ENCODE measurements around the gene GNB1L. TPM values are rescaled to one million over a fixed set of nuclear protein-coding genes. Genes with fewer than 3 reads are reported as not detected.
"Not testable (repeated sequence)": the region's sequence is repeated elsewhere in the genome, so short reads cannot be mapped to it uniquely, and the experiment has no call there.

Gene GNB1L
- polyA plus RNA-seq, 1 donor, result 4.4 TPM

DNA sequence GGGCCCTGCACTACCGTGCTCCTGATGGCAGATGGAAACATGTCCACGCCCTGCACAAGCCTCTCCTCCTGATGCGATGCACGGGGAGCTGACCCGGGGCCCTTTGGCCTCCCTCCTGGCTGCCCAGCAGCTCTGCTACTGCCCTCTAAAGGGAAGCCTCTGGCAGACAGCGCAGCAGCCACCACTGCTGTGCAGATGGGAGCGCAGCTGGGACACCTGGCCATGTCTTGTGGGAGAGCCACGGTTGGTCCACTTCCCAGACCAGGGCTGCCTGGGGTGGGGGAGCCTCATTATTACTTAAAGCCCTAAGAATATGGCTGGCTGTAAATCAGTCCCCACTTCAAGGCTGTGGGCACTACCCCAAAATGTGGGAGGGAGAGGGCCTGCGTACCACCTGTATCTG lies 55.8 kb downstream of the GNB1L start:
- no CpG with 5 or more reads among the region's 9 CpGs for WGBS (ENCODE audit: insufficient coverage, low lambda C conversion rate)
- no peak for DNase-seq
- Histone ChIP-seq H3K27ac (ENCODE audit: low read length) (no peak overlapping the region), H3K27me3 (ENCODE audit: control insufficient read depth, insufficient read depth, low read length) (no peaks in the 10 kb centered on the region), H3K4me3 (ENCODE audit: low read length) (no peak overlapping the region), H3K36me3 (ENCODE audit: control insufficient read depth, insufficient read depth, low read length) (no peaks in the 10 kb centered on the region), H3K9me3 (ENCODE audit: control insufficient read depth, low read depth, low read length) (no peaks in the 10 kb centered on the region), H3K4me1 (ENCODE audit: control insufficient read depth, insufficient read depth, low read length) (no peaks in the 10 kb centered on the region)

DNA sequence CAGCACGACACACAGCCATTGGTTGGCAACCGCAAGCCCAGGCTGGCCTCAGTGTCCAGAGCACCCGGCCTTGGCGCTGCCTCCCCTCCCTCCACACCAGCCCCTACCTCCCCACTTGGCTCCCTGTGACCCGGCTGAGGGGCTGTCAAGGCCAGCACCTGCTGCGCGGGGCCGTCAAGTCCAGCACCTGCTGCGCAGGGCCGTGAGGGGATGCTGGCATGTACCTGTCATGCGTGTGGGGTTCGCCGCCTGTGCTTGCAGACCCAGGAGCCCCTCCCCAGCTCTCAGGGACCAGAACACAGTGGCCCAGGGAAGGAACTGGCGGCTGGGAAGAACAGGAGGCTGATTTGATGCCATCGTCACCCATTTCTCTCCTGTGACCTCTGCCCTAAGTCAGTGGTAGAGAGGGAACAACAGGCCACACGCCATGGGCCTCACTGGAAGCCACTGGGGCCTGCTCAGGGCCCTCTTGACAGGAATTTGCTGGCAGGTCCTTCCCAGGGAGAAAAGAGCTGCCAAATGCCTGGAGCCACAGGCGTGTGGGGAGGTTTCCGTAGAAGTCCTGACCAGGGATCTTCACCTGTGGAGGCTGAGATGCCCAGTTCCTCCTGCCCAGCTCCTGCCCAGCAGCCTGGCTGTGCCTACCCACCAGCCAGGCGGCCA lies 56.5 kb downstream of the GNB1L start:
- no peak for DNase-seq
- H3K9me3 ChIP-seq (ENCODE audit: control insufficient read depth, low read depth, low read length), result no peaks in the 10 kb centered on the region
- H3K27me3 ChIP-seq (ENCODE audit: control insufficient read depth, insufficient read depth, low read length), result no peaks in the 10 kb centered on the region
- H3K4me1 ChIP-seq (ENCODE audit: control insufficient read depth, insufficient read depth, low read length), result no peaks in the 10 kb centered on the region
- no CpG with 5 or more reads among the region's 19 CpGs for WGBS (ENCODE audit: insufficient coverage, low lambda C conversion rate)
- no peak overlapping the region for H3K4me3 ChIP-seq (ENCODE audit: low read length)
- H3K36me3 ChIP-seq (ENCODE audit: control insufficient read depth, insufficient read depth, low read length), result no peaks in the 10 kb centered on the region
- H3K27ac ChIP-seq (ENCODE audit: low read length), result no peak overlapping the region

DNA sequence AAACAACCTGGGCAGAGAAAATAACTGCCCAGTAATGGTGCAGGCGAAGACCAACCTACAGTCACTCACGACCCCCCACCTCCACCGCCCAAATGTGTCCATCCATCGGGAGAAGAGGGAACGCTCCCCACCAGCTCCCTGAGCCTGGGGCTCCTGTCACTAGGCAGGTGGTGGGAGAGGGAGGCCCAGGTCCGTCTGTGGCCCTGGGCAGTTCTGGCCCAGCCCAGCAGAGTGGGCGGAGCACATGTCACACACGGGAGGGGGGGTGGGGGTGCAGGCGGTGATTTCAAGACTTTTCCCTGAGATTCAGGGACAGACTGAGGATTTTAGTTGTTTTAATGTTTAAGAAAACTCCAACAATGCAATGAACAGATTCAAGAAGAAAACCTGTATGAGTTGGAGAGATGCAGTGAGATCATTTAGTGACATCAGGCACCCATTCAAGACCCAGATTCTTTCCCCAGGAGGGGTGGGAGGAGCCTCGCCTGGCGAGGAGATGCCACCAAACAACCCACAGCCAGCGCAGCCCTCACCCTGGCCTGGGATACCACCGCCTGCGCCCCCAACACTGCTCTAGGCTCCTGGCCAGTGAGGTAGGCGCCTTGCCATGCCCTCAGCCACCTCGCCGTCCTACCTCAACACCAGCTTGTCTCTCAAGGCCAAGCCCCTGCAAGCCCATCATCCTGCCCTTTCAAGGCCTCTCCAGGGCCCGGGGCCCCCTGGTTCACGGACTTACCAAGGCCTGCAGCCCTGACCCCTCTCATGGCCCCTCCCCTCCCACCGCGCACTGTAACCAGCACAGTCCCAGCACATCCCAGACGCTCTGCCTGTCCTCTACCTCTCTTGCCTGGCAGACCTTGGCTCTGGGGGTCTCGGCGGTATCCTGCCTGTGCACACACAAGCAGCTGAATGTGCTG lies 57.3 kb downstream of the GNB1L start:
- no peak for DNase-seq
- Histone ChIP-seq H3K27ac (ENCODE audit: low read length) (no peak overlapping the region), H3K9me3 (ENCODE audit: control insufficient read depth, low read depth, low read length) (no peaks in the 10 kb centered on the region), H3K36me3 (ENCODE audit: control insufficient read depth, insufficient read depth, low read length) (no peaks in the 10 kb centered on the region), H3K27me3 (ENCODE audit: control insufficient read depth, insufficient read depth, low read length) (no peaks in the 10 kb centered on the region), H3K4me1 (ENCODE audit: control insufficient read depth, insufficient read depth, low read length) (no peaks in the 10 kb centered on the region), H3K4me3 (ENCODE audit: low read length) (no peak overlapping the region)
- 80% methylated on average over 2 of the region's 24 CpGs for WGBS (ENCODE audit: insufficient coverage, low lambda C conversion rate)

DNA sequence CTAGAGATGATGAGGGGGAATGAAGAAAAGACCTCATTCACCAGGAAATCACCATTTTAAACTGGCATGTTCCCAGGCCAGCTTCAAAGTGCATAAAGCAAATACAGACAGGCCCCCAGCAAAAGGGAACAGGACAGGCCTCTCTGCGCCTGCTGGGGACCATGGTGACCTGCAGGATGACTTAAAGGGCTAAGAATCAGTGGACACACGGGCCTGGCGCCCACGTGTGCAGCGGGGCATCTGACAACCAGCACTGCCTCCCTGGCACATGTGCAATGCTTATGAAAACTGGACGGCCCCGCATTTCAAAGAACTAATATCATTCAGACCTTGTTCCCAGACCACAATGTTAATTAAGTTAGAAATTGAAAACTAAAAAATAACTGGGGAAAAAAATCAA lies 58.5 kb downstream of the GNB1L start:
- no peak for DNase-seq
- no peaks in the 10 kb centered on the region for H3K36me3 ChIP-seq (ENCODE audit: control insufficient read depth, insufficient read depth, low read length)
- no CpG with 5 or more reads among the region's 7 CpGs for WGBS (ENCODE audit: insufficient coverage, low lambda C conversion rate)
- no peaks in the 10 kb centered on the region for H3K4me1 ChIP-seq (ENCODE audit: control insufficient read depth, insufficient read depth, low read length)
- no peaks in the 10 kb centered on the region for H3K27me3 ChIP-seq (ENCODE audit: control insufficient read depth, insufficient read depth, low read length)
- peaks cover 4% of the 10 kb centered on the region for H3K9me3 ChIP-seq (ENCODE audit: control insufficient read depth, low read depth, low read length)
- H3K4me3 ChIP-seq (ENCODE audit: low read length), result no peak overlapping the region
- H3K27ac ChIP-seq (ENCODE audit: low read length), result no peak overlapping the region

DNA sequence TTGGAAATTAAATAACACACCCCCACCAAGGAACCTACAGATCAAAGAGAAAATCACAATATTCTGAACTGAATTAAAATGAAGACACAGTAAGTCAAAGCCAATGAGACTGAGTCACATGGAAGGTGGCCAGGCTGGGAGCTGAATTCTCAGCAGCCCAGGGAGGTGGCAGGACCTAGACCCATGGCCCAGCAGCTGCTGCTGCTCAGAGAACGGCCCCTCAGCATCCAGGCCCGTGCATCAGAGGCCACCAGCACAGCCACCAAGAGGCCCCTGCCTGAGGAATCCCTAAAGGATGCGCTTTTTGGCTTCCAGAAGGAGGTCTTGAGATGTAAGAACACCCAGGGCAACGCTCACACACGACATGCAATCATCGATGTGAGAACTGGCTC lies 59.1 kb downstream of the GNB1L start:
- Histone ChIP-seq H3K4me1 (ENCODE audit: control insufficient read depth, insufficient read depth, low read length) (no peaks in the 10 kb centered on the region), H3K4me3 (ENCODE audit: low read length) (no peak overlapping the region), H3K27ac (ENCODE audit: low read length) (no peak overlapping the region), H3K36me3 (ENCODE audit: control insufficient read depth, insufficient read depth, low read length) (no peaks in the 10 kb centered on the region), H3K27me3 (ENCODE audit: control insufficient read depth, insufficient read depth, low read length) (no peaks in the 10 kb centered on the region), H3K9me3 (ENCODE audit: control insufficient read depth, low read depth, low read length) (peaks cover 4% of the 10 kb centered on the region)
- DNase-seq, result no peak
- WGBS (ENCODE audit: insufficient coverage, low lambda C conversion rate), result no CpG with 5 or more reads among the region's 6 CpGs

DNA sequence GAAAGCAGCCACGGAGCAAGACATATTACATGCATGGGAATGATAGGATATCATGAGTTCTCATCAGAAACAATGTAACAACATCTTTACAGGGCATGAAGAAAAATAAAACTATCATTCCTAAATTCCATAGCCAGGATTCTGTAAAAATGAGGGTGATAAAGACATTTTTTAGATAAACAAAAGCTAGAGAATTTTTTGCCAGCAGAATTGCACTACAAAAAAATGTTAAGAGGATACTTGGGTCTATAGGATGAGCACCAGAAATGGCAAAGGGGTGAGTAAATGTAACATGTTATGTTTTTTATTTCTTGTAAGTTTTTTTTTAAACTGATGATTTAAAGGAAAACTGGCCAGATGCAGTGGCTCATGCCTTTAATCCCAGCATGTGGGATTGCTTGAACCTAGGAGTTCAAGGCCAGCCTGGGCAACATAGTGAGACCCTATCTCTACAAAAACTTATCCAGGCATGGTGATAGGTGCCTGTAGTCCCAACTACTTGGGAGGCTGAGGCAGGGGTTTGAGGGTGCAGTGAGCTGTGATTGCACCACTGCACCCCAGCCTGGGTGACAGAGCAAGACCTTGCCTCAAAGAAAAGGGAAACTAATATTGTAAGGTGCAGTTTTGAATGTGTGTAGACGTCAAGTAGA lies 60.9 kb downstream of the GNB1L start:
- no peaks in the 10 kb centered on the region for H3K4me1 ChIP-seq (ENCODE audit: control insufficient read depth, insufficient read depth, low read length)
- H3K27me3 ChIP-seq (ENCODE audit: control insufficient read depth, insufficient read depth, low read length), result no peaks in the 10 kb centered on the region
- no peak overlapping the region for H3K4me3 ChIP-seq (ENCODE audit: low read length)
- 91% methylated on average over 1 of the region's 2 CpGs for WGBS (ENCODE audit: insufficient coverage, low lambda C conversion rate)
- H3K27ac ChIP-seq (ENCODE audit: low read length), result no peak overlapping the region
- H3K9me3 ChIP-seq (ENCODE audit: control insufficient read depth, low read depth, low read length), result peaks cover 8% of the 10 kb centered on the region
- no peaks in the 10 kb centered on the region for H3K36me3 ChIP-seq (ENCODE audit: control insufficient read depth, insufficient read depth, low read length)
- no peak for DNase-seq

DNA sequence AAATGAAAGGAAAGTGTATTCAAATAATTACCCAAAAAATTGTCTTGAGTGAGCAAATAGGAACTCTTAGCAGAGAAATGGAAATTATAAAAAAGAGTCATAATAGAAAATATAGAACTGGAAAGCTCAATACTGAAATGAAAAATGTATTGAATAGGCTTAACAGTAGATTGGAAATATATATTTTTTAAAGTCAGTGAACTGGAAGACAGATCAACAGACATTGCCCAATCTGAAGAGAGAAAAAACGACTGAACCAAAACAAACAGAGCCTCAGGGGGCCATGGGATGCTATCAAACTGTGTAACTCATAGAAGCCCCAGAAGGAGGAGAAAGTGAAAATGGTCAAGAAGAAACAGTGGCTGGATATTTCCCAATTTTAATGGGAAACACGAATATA lies 61.5 kb downstream of the GNB1L start:
- Histone ChIP-seq H3K27ac (ENCODE audit: low read length) (no peak overlapping the region), H3K4me3 (ENCODE audit: low read length) (no peak overlapping the region), H3K9me3 (ENCODE audit: control insufficient read depth, low read depth, low read length) (peaks cover 8% of the 10 kb centered on the region), H3K36me3 (ENCODE audit: control insufficient read depth, insufficient read depth, low read length) (no peaks in the 10 kb centered on the region), H3K4me1 (ENCODE audit: control insufficient read depth, insufficient read depth, low read length) (no peaks in the 10 kb centered on the region), H3K27me3 (ENCODE audit: control insufficient read depth, insufficient read depth, low read length) (no peaks in the 10 kb centered on the region)
- WGBS (ENCODE audit: insufficient coverage, low lambda C conversion rate), result no CpG with 5 or more reads among the region's 2 CpGs
- DNase-seq, result no peak

DNA sequence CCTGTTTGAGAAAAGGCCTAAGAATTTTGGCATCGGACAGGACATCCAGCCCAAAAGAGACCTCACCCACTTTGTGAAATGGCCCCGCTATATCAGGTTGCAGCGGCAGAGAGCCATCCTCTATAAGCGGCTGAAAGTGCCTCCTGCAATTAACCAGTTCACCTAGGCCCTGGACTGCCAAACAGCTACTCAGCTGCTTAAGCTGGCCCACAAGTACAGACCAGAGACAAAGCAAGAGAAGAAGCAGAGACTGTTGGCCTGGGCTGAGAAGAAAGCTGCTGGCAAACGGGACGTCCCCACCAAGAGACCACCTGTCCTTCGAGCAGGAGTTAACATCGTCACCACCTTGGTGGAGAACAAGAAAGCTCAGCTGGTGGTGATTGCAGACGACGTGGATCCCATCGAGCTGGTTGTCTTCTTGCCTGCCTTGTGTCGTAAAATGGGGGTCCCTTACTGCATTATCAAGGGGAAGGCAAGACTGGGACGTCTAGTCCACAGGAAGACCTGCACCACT lies 62.2 kb downstream of the GNB1L start:
- not testable (repeated sequence) for H3K27ac ChIP-seq (ENCODE audit: low read length); DNase-seq; H3K36me3 ChIP-seq (ENCODE audit: control insufficient read depth, insufficient read depth, low read length); H3K4me1 ChIP-seq (ENCODE audit: control insufficient read depth, insufficient read depth, low read length); H3K4me3 ChIP-seq (ENCODE audit: low read length); H3K9me3 ChIP-seq (ENCODE audit: control insufficient read depth, low read depth, low read length); H3K27me3 ChIP-seq (ENCODE audit: control insufficient read depth, insufficient read depth, low read length)
- no CpG with 5 or more reads among the region's 13 CpGs for WGBS (ENCODE audit: insufficient coverage, low lambda C conversion rate)

DNA sequence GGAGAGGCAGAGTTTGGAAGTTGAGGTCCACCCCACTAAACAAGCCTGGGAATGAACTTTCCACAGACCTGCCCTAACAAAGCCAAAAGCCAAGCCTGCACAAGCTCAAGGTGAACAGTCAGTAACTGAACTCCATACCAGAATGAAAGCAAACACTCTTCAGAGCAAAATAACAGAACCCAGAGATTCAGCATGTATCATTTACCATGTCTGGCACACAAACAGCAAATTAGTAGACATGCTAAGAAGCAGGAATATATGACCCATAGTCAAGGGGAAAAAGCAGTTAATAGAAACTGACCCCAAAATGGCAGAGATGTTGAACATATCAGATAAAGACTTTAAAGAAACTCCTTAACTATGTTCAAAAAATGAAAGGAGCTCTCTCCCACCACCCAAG lies 62.8 kb downstream of the GNB1L start:
- no peaks in the 10 kb centered on the region for H3K27me3 ChIP-seq (ENCODE audit: control insufficient read depth, insufficient read depth, low read length)
- H3K4me3 ChIP-seq (ENCODE audit: low read length), result no peak overlapping the region
- peaks cover 8% of the 10 kb centered on the region for H3K9me3 ChIP-seq (ENCODE audit: control insufficient read depth, low read depth, low read length)
- no peak overlapping the region for H3K27ac ChIP-seq (ENCODE audit: low read length)
- H3K36me3 ChIP-seq (ENCODE audit: control insufficient read depth, insufficient read depth, low read length), result no peaks in the 10 kb centered on the region
- no peak for DNase-seq
- H3K4me1 ChIP-seq (ENCODE audit: control insufficient read depth, insufficient read depth, low read length), result no peaks in the 10 kb centered on the region

DNA sequence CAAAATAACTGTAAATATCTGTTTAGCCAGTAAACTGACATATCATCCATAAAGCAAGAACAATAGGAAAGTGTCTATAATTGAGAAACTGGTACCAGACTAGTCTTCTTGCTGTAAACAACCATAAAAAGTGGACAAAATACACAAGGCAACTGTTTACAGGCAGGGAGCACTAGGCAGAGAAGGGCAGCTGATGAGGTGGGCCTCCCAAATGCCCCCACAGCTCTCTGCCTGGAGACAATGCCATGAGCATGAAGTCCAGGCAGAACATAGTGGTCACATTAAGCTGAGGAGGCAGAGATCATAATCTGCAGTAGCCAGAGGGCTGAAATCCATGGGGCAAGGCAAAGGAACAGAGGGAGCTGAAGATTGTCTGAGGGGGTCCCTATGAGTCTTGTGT lies 63.4 kb downstream of the GNB1L start:
- H3K36me3 ChIP-seq (ENCODE audit: control insufficient read depth, insufficient read depth, low read length), result no peaks in the 10 kb centered on the region
- peaks cover 8% of the 10 kb centered on the region for H3K9me3 ChIP-seq (ENCODE audit: control insufficient read depth, low read depth, low read length)

More for the DNA sequence above, 63.4 kb downstream of the GNB1L start:
- no peaks in the 10 kb centered on the region for H3K27me3 ChIP-seq (ENCODE audit: control insufficient read depth, insufficient read depth, low read length)
- H3K4me1 ChIP-seq (ENCODE audit: control insufficient read depth, insufficient read depth, low read length), result no peaks in the 10 kb centered on the region
- H3K27ac ChIP-seq (ENCODE audit: low read length), result no peak overlapping the region
- DNase-seq, result no peak
- no peak overlapping the region for H3K4me3 ChIP-seq (ENCODE audit: low read length)
